ENCODE data around the gene MTHFSD.

Gene MTHFSD

GRCh38 chr16:86581458-86581857 is 26.4 kb upstream of the MTHFSD start:
- no peak for DNase-seq

DNA sequence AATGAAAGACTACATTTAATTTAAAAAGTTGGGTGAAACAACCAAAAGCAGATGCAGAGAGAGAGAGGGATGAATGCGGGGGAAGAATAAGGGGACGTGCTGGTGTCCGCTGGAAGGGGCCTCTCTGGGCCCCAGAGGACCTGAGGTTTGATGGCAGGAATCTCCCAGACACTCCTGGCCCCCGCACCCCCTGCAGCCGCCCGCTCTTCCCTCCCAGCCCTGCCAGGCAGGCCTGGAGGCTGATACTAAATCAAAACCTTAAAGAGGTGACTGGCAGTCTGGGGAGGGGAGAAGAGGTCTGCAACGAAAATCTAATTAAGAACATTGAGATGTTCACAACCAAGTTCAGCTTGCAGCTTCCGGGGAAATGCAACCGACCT is 25.7 kb upstream of the MTHFSD start:
- DNase-seq: no peak

GRCh38 chr16:86580063-86580790 is 25.2 kb upstream of the MTHFSD start:
- DNase-seq: no peak

- no peak for DNase-seq
Measured at GRCh38 chr16:86579268-86580062, 24.4 kb upstream of the MTHFSD start.

DNA sequence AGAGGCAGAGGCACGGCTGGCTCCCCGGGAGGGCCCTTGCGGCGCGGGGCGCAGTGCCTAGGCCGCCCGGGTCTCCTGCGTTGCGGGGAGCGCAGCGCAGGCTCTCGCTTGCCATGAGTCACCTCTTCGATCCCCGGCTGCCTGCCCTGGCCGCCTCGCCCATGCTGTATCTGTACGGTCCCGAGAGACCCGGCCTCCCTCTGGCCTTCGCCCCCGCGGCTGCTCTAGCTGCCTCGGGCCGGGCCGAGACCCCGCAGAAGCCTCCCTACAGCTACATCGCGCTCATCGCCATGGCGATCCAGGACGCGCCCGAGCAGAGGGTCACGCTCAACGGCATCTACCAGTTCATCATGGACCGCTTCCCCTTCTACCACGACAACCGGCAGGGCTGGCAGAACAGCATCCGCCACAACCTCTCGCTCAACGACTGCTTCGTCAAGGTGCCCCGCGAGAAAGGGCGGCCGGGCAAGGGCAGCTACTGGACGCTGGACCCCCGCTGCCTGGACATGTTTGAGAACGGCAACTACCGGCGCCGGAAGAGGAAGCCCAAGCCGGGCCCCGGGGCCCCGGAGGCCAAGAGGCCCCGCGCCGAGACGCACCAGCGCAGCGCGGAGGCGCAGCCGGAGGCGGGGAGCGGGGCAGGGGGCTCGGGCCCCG is 23.7 kb upstream of the MTHFSD start:
- no peak for DNase-seq

DNA sequence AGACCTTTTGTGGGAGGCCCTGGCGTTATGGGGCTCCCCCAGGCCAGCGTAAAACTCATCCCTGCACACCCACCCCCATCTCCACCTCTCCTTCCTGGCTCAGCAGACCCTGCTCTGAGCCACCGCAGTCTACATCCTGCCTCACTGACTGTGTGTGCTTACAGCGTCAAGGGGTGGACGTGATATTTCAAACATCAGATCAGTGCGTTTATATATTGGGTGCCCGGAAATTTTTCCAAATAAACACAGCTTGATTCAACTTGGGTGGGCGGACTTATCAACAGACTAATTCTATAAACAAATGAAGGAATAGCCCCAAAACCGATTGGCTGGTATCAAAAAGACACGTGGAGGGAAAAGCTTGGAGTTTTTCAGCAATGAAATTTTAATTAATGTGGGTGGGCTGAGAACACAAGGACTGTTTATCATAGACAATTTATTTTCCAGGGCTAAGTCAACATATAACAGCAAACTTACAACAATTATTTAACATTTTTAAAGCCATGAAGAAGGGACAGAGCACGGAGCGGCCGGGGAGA is 23.1 kb upstream of the MTHFSD start, which contains the start of gene FOXL1:
FOXL1 (plus strand) TSS at position 489 of the 539 bp plus-strand sequence. CDS start 175 bp downstream, outside the sequence.
- DNase-seq: no peak

DNA sequence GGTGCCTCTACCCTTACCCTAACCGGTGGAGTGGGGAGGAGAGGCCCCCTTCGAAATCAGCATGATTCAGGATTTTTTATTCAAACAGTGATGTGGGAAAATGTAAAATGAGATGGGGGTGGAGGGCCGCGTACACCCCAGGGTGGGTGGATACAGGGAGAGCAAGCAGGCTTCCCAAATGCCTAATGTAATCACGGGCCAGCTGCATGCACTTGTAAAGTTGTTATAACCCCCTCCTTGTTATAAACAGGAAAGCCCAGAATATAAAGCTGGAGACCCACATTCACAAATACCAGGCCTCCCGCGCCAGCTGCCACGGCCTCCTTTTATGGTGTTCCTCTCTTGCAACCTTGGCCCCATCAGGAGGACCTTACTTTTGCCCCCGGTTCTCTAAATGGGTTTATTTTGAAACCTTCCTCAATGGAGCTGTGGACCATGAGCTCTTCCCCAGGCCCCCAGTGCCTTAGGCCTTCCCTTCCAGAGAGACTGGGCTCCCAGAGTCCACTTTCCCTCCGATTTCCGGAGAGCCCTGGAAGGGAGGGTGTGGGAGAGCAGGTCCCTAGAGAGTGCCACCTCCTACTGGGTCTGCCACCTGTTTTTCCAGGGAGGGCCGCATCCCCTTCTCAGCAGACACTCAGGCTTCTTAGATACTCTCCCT is 22.4 kb upstream of the MTHFSD start:
- no peak for DNase-seq

- DNase-seq: no peak
Measured at GRCh38 chr16:86576591-86577313, 21.7 kb upstream of the MTHFSD start.

DNA sequence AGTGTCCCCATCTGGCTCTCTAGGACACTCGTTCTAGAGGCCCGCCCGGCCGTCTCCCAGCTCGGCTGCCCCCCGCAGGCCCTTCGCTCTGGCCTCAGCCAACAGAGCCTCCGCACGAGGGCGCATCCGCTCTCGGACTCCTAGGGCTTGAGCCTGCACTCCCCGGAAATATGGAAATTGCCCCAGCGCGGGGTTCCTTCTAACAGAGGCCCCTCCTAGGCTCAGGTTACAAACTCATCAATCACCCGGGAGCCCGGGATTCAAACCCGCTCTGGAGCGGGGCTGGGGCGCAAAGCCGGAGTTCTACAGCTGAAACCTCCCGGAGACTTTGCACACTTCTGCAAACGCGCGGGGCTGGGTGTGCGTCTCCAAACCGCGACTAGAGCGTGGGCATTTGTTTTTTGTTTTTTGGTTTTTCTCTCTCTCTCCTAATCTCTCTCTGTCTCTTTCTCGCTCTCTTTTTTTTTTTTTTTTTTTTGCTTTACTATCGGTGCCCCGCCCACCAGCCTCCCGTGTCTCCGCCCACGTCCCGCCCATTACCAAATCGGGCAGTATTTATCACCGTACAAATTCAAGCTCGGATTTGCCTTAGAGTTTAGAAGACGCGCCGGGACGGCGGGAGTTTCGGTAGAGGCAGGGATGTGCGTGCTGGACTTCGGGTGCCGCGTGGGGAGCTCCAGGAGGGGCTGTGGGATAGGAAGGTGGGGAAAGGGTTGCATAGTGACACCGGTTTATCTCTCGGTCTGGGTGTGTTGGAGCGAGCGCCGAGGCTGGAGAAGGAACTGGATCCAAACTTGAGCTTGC is 20.9 kb upstream of the MTHFSD start:
- DNase-seq: no peak

DNA sequence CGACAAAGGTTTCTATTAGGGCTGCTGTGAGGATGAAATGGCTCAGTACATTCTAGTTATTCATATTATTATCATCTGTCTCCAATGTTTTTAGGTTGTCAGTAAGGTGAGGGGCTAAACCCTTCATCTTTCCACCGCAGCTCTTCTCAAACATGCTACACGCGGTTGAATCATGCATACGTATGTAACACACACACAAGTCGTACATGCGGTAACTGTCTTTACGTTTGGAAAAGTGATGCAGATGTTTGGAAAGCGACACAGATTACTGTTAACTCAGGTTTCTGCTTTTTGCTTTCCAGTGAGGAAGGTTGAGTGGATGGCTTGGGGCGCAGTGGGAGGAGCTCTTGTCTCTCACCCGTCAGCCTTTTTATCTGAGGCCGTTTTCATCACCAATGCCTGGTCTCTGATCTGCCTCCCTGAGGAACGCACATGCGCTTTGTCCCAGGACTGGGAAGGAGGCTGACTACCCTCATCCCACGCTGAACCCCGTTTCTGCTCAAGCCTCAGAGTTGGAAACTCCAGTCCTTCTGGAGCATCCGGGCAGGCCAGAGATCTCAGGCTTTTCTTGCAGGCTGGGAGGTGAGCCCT is 20.2 kb upstream of the MTHFSD start:
- DNase-seq: no peak

GRCh38 chr16:86574646-86575045 is 19.6 kb upstream of the MTHFSD start:
- no peak for DNase-seq

DNA sequence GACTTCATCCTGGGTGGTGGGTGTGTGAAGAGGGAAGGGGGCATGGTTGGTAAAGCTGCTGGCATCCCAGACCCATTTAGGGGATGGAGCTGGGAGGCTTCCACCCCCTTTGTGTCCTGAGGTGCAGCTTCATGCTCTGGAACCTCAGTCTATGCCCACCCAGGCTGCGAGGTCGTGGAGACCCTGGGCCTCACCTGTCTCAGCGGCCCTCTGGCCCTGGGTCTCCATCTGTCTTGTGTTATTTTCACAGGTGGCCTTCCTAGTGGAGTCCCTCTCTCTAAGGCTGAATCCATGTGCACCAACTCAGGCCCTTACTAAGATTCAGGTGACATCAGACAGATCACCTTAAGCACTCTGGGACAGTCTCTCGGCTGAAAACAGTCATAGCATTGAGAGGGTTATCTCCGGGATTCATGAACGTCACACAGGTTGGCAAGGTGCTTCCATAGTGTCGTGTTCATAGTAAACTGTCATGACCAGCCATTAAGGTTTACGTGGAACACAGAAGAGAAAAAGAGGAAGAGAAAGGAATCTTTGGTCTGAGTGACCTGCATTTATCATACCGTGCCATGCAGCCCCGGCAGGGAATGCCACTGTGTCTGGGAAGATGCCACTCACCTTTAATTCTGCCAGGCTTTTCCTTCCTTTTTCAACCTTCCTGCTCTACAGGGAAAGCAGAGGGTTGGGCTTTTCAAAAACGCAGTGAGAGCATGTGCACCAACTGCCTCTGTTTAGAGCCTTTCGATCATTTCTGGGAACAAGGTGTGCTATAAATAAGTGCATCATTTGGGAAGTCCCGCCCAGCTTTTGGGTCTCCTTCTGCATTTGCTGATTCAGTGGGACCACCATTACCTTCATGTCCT is 18.8 kb upstream of the MTHFSD start:
- no peak for DNase-seq

DNA sequence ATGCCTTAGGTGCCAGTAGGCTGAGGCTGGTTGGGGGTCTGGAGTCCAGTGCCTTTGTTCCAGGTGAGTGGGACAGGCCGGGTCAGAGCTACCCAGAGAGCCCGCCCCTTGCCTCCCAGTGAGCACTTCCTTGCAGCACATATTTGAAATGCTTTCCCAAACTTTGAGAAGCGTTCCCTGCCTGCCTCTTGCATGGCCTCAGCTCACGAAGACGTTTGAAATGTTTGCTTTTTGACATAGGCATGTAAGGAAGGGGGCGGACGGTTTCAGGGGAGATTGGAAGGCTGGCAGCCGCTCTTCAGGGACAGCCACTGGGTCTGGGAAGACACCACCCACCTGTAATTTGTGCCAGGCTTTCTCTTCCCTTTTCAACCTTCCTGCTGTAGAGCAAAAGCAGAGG is 18.2 kb upstream of the MTHFSD start:
- DNase-seq: no peak

GRCh38 chr16:86572606-86573005 is 17.6 kb upstream of the MTHFSD start:
- no peak for DNase-seq

GRCh38 chr16:86572041-86572521 is 17.0 kb upstream of the MTHFSD start:
- no peak for DNase-seq

DNA sequence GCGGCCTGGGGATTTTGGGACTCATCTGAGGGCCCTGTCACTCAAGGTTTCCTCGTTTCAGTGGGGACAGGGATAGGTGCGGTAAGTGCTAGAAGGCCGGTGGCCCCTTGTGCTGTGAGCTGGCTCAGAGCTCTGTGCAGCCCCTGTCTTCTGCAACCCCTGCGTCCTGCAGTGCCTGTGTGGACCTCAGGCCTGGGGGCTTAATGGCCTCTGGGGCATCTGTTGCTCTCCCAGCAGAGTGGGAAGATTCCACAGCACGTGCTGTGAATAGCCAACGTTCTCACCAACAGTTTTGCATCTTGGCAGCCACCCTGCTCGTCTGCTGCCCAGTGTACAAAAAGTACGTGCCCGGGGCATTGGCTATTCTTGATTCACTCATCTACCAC is 16.5 kb upstream of the MTHFSD start:
- no peak for DNase-seq

GRCh38 chr16:86570558-86571529 is 15.8 kb upstream of the MTHFSD start:
- no peak for DNase-seq

DNA sequence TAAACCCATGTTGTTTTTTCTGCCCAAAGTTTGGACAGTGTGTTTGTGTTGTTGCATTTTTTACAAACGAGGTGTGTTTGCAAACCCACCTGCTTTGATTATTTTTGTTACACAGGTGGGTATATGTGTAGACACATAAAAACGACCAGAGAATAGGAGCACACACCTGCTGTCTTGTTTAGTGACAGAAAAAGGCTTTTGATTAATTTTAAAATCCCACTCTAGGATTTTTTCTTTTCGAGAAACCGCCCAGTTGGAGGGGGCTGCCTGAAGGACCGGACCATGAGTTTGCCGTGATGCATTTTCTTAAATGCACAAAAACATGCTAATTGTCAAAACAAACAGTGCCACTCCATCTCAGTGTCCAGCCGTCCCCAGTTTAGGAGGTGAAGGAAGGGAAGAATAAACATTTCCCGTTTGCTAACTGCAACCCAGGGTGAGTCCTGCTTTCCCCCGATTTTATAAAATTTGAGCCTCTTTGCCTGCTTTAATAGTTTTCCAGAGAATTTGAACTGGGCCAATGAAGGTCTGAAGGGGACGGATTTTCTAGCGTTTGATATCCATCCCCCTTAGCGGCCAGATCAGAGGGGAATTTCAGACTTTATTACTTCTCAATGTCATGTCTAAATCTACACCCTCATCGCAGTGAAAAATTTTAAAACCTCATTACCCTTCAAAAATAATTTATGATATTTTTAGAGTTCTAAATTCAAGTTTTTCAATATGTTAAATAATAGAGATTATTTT is 14.8 kb upstream of the MTHFSD start:
- DNase-seq: no peak
